ENCODE measurements around the gene CUX1. TPM values are rescaled to one million over a fixed set of nuclear protein-coding genes. Genes with fewer than 3 reads are reported as not detected.

The CUX1 gene
- total RNA-seq, 1 donor from 2014 or later, result 118 TPM

GRCh38 chr7:102101926-102102325 is 284.5 kb downstream of the CUX1 start:
- no peak for DNase-seq (ENCODE audit: low spot score)
- no peaks in the 10 kb centered on the region for H3K27me3 Mint-ChIP-seq (ENCODE audit: low read depth)
- peaks cover 3% of the 10 kb centered on the region for H3K4me1 Mint-ChIP-seq (ENCODE audit: low read depth)
- no peak overlapping the region for H3K27ac Mint-ChIP-seq (ENCODE audit: unreplicated experiment)
- peaks cover 34% of the 10 kb centered on the region for H3K36me3 Mint-ChIP-seq (ENCODE audit: low read depth)
- no peak for TF ChIP-seq CTCF (IDR thresholded peaks at IDR 0.05)
- H3K4me3 Mint-ChIP-seq (ENCODE audit: unreplicated experiment), result no peak overlapping the region
- no peaks in the 10 kb centered on the region for H3K9me3 Mint-ChIP-seq (ENCODE audit: low read depth)

GRCh38 chr7:102103027-102103372 is 285.6 kb downstream of the CUX1 start:
- Mint-ChIP-seq H3K4me1 (ENCODE audit: low read depth) (peaks cover 3% of the 10 kb centered on the region), H3K9me3 (ENCODE audit: low read depth) (no peaks in the 10 kb centered on the region), H3K27me3 (ENCODE audit: low read depth) (no peaks in the 10 kb centered on the region), H3K36me3 (ENCODE audit: low read depth) (peaks cover 36% of the 10 kb centered on the region), H3K27ac (ENCODE audit: unreplicated experiment) (no peak overlapping the region), H3K4me3 (ENCODE audit: unreplicated experiment) (no peak overlapping the region)
- DNase-seq (ENCODE audit: low spot score), result no peak
- TF ChIP-seq CTCF (IDR thresholded peaks at IDR 0.05), result no peak

GRCh38 chr7:102104245-102104644 is 286.8 kb downstream of the CUX1 start:
- Mint-ChIP-seq H3K4me3 (ENCODE audit: unreplicated experiment) (no peak overlapping the region), H3K27me3 (ENCODE audit: low read depth) (no peaks in the 10 kb centered on the region), H3K36me3 (ENCODE audit: low read depth) (peaks cover 33% of the 10 kb centered on the region), H3K27ac (ENCODE audit: unreplicated experiment) (no peak overlapping the region), H3K9me3 (ENCODE audit: low read depth) (no peaks in the 10 kb centered on the region), H3K4me1 (ENCODE audit: low read depth) (peaks cover 3% of the 10 kb centered on the region)
- DNase-seq (ENCODE audit: low spot score), result no peak
- TF ChIP-seq CTCF (IDR thresholded peaks at IDR 0.05), result no peak

- TF ChIP-seq CTCF (IDR thresholded peaks at IDR 0.05), result no peak
- H3K27me3 Mint-ChIP-seq (ENCODE audit: low read depth), result no peaks in the 10 kb centered on the region
- H3K36me3 Mint-ChIP-seq (ENCODE audit: low read depth), result peaks cover 28% of the 10 kb centered on the region
- no peak overlapping the region for H3K27ac Mint-ChIP-seq (ENCODE audit: unreplicated experiment)
- peaks cover 12% of the 10 kb centered on the region for H3K4me1 Mint-ChIP-seq (ENCODE audit: low read depth)
- DNase-seq (ENCODE audit: low spot score), result no peak
- no peak overlapping the region for H3K4me3 Mint-ChIP-seq (ENCODE audit: unreplicated experiment)
- H3K9me3 Mint-ChIP-seq (ENCODE audit: low read depth), result no peaks in the 10 kb centered on the region
Measured at GRCh38 chr7:102106625-102107024, 289.2 kb downstream of the CUX1 start.

- Mint-ChIP-seq H3K9me3 (ENCODE audit: low read depth) (no peaks in the 10 kb centered on the region), H3K4me1 (ENCODE audit: low read depth) (peaks cover 12% of the 10 kb centered on the region), H3K27me3 (ENCODE audit: low read depth) (no peaks in the 10 kb centered on the region), H3K27ac (ENCODE audit: unreplicated experiment) (no peak overlapping the region), H3K36me3 (ENCODE audit: low read depth) (peaks cover 30% of the 10 kb centered on the region), H3K4me3 (ENCODE audit: unreplicated experiment) (no peak overlapping the region)
- DNase-seq (ENCODE audit: low spot score), result no peak
- TF ChIP-seq CTCF (IDR thresholded peaks at IDR 0.05), result no peak
Measured at GRCh38 chr7:102107474-102108104, 290.2 kb downstream of the CUX1 start.
